ENCODE data around the gene FRMD5. TPM values are rescaled to one million over a fixed set of nuclear protein-coding genes. Genes with fewer than 3 reads are reported as not detected.
A peak's percentile ranks its signal among the peaks of the same experiment; 100 is the strongest.

Gene FRMD5
- total RNA-seq, 4 donors from 2014 or later: 0.24 to 0.94 (median 0.67) TPM; not detected in 1

DNA sequence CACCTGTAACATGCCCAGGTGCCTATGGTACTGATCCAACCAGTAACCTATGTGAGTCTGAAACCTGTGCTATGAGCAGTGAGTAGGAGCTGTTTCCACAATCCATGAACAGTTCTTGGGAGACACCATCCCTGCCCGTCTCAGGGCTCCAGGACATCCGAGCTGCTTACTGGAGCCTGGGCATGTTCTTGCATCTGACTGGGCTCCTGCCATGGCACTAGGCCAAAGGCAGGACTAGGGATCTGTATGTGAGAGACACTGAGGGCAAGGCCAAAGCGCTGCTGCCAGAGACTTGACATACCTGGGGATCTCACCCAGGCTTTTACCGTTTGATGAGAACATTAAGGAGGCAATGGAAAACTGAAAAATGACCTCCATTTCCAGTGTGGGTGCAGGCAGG lies 308.5 kb downstream of the FRMD5 start:
- WGBS, 2 donors: 78 to 86% methylated on average over 2 to 4 of the region's 4 CpGs
- Histone ChIP-seq H3K27me3 (no peaks in the 10 kb centered on the region), H3K4me1 (no peaks in the 10 kb centered on the region), H3K36me3 (no peaks in the 10 kb centered on the region), H3K27ac (no peak overlapping the region), H3K9me3 (no peaks in the 10 kb centered on the region), H3K4me3 (replicated peaks in 1 of 3) (no peak overlapping the region)
- intact Hi-C loops (cut with DNase I): no loop called here
- TF ChIP-seq, protein P1, sequence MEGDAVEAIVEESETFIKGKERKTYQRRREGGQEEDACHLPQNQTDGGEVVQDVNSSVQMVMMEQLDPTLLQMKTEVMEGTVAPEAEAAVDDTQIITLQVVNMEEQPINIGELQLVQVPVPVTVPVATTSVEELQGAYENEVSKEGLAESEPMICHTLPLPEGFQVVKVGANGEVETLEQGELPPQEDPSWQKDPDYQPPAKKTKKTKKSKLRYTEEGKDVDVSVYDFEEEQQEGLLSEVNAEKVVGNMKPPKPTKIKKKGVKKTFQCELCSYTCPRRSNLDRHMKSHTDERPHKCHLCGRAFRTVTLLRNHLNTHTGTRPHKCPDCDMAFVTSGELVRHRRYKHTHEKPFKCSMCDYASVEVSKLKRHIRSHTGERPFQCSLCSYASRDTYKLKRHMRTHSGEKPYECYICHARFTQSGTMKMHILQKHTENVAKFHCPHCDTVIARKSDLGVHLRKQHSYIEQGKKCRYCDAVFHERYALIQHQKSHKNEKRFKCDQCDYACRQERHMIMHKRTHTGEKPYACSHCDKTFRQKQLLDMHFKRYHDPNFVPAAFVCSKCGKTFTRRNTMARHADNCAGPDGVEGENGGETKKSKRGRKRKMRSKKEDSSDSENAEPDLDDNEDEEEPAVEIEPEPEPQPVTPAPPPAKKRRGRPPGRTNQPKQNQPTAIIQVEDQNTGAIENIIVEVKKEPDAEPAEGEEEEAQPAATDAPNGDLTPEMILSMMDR (IDR thresholded peaks at IDR 0.05): no peak
- TF ChIP-seq POLR2A (IDR thresholded peaks at IDR 0.05): no peak
- DNase-seq: no peak

DNA sequence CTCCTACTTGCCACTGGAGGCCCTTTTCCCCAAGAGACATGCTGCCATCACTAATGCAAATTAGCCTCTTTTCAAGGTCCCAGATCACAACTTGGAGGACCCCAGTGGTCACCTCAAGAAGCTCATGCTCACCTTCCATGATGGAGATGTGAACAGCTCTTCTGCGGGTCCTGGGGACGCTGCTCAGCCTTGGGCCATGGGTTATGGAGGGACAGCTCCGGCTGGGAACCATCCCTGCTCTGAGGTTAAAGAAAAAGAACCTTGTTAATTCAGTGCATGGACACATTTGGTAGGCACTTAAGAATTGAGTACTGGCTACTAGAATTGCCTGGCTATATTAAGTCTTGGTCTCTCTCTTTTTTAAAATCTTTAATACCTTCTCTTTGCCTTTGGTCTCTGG lies 311.5 kb downstream of the FRMD5 start:
- H3K4me1 ChIP-seq: no peaks in the 10 kb centered on the region
- H3K27me3 ChIP-seq: no peaks in the 10 kb centered on the region
- intact Hi-C loops (cut with DNase I): no loop called here
- no peak overlapping the region for H3K27ac ChIP-seq
- TF ChIP-seq POLR2A (IDR thresholded peaks at IDR 0.05): no peak
- TF ChIP-seq, protein P1 (IDR thresholded peaks at IDR 0.05): no peak
- H3K36me3 ChIP-seq: no peaks in the 10 kb centered on the region
- WGBS, 2 donors: 97 to 100% methylated on average over 3 of the region's 3 CpGs
- H3K4me3 ChIP-seq (replicated peaks in 1 of 3): no peak overlapping the region
- no peaks in the 10 kb centered on the region for H3K9me3 ChIP-seq
- DNase-seq: no peak

DNA sequence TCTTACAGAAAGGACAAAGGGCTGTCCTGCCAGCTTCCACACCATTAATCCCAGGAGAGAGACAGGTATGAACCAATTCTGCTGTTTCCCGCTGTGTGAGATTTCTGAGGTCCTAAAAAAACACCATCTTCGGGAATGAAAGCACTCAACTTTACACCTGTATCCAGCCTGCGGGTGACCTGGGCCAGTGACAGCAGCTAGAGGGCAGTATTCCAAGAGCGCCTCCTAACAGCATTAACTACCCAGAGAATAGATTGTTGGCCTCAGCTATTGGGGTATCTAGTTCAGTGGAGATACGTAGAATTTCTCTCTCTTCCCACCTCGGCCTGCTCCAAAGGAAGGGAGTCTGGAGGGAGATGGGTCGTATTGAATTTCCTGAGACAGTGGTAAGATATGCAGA lies 313.1 kb downstream of the FRMD5 start:
- intact Hi-C loops (cut with DNase I): no loop called here
- no peak overlapping the region for H3K27ac ChIP-seq
- no peaks in the 10 kb centered on the region for H3K4me1 ChIP-seq
- peak; percentile 13 to 23 for DNase-seq
- no peaks in the 10 kb centered on the region for H3K27me3 ChIP-seq
- no peaks in the 10 kb centered on the region for H3K36me3 ChIP-seq
- no peaks in the 10 kb centered on the region for H3K9me3 ChIP-seq
- no peak overlapping the region for H3K4me3 ChIP-seq (replicated peaks in 1 of 3)
- no peak for TF ChIP-seq POLR2A (IDR thresholded peaks at IDR 0.05)
- TF ChIP-seq, protein P1 (IDR thresholded peaks at IDR 0.05): peak in 5 of 6 experiments; percentile 14 to 50 (median 29)
- WGBS, 2 donors: 69 to 71% methylated on average over 7 of the region's 7 CpGs

DNA sequence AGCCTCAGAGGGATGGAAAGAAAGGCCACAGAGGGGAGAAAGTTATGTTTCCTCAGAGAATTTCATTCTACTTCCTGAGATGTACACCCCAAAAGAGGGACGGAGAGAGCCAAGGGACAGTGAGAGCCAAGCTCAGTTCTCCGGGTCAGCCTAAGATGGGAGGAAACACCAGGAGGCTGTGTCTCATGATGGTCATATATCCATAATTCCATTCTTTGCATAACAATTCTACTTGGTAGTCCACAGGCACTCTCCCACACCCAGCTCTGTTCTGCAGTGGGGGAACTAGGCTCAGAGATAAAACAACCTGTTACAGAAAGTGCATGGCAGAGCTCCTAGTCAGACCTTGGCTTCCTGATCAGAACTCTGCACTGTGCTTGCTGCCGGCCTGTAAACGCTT lies 313.8 kb downstream of the FRMD5 start:
- Histone ChIP-seq H3K4me1 (no peaks in the 10 kb centered on the region), H3K4me3 (replicated peaks in 1 of 3) (no peak overlapping the region), H3K9me3 (no peaks in the 10 kb centered on the region), H3K36me3 (no peaks in the 10 kb centered on the region), H3K27me3 (no peaks in the 10 kb centered on the region), H3K27ac (no peak overlapping the region)
- no peak for DNase-seq
- WGBS, 2 donors: 80 to 84% methylated on average over 4 of the region's 4 CpGs
- no peak for TF ChIP-seq POLR2A (IDR thresholded peaks at IDR 0.05)
- TF ChIP-seq, protein P1 (IDR thresholded peaks at IDR 0.05): no peak
- intact Hi-C loops (cut with DNase I): no loop called here

DNA sequence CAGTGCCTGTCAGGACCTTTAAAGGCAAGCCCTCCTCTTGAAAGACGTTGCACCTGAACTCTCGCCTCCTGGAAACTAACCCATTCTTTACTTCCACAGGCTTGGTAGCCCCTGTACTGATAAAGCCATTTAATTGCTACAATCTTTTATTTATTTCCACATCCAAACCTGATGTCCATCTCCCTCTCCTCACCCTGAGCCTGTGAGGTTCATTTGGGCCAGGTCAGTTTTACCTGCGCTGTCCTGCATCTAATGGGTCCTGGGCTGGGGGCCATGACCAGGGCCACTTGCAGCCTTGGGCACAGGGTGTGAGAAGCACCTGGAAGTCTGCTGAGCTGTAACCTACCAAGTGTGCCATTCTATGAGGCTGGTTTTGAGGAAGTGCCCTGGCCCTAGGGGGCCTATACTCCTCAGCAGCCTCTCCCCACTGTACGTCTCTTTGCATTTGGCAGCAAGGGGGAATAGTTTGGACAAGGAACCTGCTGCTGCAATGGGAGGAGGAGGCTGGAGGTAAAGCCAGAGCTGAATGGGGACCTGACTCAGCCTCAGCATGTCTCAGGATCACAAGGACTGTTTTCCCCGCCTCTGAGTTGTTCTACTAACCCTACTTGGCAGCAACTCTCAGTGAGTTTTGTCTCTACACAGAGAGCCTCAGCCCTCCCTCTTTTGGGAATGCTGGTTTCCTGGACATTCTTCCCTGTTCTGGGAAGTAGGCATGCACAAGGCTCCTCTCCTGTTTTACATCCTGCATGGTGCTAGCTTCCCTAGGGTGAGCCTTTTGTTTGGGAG lies 314.5 kb downstream of the FRMD5 start:
- TF ChIP-seq, protein P1 (IDR thresholded peaks at IDR 0.05): no peak
- no peak for TF ChIP-seq POLR2A (IDR thresholded peaks at IDR 0.05)
- no peak overlapping the region for H3K27ac ChIP-seq
- H3K4me3 ChIP-seq (replicated peaks in 1 of 3): no peak overlapping the region
- H3K36me3 ChIP-seq: no peaks in the 10 kb centered on the region
- H3K9me3 ChIP-seq: no peaks in the 10 kb centered on the region
- H3K4me1 ChIP-seq: no peaks in the 10 kb centered on the region
- no peak for DNase-seq
- no peaks in the 10 kb centered on the region for H3K27me3 ChIP-seq
- intact Hi-C loops (cut with DNase I): no loop called here
- 87 to 90% methylated on average over 5 of the region's 5 CpGs for WGBS, 2 donors
